Breast epithelium (tissue), 3 donors: ENCODE measurements around the gene ENPP5.

Experiments used
- POLR2A ChIP-seq: fragments of 450-650 bp; IDR thresholded peaks from one replicate; pipeline ENCODE4 v1.6.1; 2016; ENCODE audit warnings: antibody characterized with exemption, mild to moderate bottlenecking, moderate library complexity
- POLR2AphosphoS5 ChIP-seq, 3 donors: sonication (generic); formaldehyde crosslinking; IDR thresholded peaks; one replicate each; pipeline ENCODE4 v1.6.1; 2017; ENCODE audit warnings: antibody characterized with exemption in 3 of 3
- TF ChIP-seq, protein P1 (sequence below), 3 donors: fragments of 450-650 bp; IDR thresholded peaks; one replicate each; pipeline ENCODE4 v1.5.1; 2016 to 2017; ENCODE audit warnings: antibody characterized with exemption in 3 of 3, mild to moderate bottlenecking in 3 of 3, moderate library complexity in 3 of 3

DNA sequence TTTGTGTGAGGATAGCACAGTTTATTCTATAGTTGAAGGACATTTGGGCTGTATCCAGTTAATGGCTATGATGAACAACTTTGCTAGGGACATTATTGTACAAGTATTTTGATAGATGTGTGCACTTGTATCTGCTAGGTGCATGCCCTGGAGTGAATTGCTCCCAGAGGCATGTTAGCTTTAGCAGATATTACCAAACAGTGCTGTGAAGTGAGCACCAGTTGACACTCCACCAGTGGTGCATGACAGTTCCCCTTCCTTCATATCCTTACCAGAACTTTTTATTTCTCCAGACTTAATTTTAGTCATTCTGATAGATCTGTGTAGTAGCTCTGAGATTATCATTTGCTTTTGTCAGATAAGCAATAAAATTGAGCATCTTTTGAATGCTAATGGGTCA lies 48.9 kb upstream of the ENPP5 start:
- TF ChIP-seq, protein P1, sequence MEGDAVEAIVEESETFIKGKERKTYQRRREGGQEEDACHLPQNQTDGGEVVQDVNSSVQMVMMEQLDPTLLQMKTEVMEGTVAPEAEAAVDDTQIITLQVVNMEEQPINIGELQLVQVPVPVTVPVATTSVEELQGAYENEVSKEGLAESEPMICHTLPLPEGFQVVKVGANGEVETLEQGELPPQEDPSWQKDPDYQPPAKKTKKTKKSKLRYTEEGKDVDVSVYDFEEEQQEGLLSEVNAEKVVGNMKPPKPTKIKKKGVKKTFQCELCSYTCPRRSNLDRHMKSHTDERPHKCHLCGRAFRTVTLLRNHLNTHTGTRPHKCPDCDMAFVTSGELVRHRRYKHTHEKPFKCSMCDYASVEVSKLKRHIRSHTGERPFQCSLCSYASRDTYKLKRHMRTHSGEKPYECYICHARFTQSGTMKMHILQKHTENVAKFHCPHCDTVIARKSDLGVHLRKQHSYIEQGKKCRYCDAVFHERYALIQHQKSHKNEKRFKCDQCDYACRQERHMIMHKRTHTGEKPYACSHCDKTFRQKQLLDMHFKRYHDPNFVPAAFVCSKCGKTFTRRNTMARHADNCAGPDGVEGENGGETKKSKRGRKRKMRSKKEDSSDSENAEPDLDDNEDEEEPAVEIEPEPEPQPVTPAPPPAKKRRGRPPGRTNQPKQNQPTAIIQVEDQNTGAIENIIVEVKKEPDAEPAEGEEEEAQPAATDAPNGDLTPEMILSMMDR (IDR thresholded peaks at IDR 0.05), result no peak
- TF ChIP-seq POLR2AphosphoS5 (IDR thresholded peaks at IDR 0.05) (no peak), POLR2A (no peak)
